Embryonic facial prominence (tissue), 1 donor: Measurements from ENCODE around the gene TPH2.

Experiments
- DNase-seq: peaks from one replicate; pipeline ENCODE4 v3.0.0-alpha.2; 2016; ENCODE audit errors: extremely low spot score

TPH2 gene

DNA sequence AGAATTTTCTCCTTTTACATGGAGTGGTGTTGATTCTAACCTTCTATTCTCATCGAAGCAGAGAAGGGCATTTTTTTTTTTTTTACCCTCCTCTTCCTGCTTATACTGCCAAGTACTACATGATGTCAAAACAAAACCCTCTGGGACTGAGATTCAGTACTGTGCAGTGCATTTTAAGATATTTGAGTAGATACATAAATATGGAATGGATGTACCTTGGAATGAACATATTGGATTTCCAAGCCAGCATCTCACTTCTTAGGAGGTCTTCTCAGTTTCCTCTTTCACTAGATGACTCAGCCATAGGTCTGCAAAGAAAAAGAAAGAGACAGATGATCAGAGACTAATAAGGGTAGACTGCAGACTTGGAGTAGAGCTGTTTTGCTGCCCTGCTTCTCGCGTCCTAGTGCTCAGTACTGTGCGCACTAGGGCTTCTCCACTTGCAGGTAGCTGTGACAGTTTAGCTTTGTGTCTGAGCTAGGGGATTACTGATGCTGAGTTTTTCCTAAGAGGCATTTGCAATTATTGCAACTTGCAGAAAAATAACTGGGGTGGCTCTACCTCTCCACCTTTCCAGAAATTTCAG is 20.4 kb downstream of the TPH2 start:
- no peak for DNase-seq

DNA sequence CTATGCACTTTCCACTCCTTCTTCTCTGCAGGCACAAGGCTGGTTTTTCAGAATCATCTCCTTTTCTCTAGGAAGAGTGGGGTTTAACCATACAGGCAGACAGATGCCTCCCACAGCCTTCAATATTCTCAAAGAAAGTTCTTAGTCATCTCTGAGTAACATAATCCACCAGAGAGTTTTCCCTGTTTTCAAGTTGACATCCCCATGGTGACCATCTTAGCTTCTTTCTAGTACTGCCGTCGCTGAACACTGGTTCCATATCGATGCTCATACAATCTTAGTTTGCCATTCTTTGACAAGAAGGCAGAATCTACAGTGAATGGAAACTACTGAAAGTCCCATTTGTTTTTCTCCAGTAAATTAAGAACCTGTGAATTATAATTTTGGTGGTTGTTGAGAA is 28.6 kb downstream of the TPH2 start:
- DNase-seq = no peak

DNA sequence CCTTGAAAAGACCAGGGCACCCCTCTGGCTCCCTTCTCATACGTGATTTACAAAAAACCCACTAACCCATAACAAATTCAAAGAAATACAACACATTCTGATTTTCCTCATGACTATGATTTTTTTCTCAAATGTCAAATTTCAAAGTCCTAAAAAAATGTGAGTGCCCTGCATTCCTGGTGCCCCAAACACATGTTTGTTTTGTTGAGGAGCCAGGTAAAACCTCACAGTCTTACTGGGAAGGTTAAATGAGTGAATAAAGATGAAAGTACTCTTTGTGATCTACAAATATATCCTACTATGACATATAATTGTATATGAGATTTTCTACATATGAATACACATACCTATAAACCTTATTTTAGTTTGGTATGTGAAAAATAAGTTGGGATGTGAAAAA is 30.7 kb downstream of the TPH2 start:
- DNase-seq = no peak

DNA sequence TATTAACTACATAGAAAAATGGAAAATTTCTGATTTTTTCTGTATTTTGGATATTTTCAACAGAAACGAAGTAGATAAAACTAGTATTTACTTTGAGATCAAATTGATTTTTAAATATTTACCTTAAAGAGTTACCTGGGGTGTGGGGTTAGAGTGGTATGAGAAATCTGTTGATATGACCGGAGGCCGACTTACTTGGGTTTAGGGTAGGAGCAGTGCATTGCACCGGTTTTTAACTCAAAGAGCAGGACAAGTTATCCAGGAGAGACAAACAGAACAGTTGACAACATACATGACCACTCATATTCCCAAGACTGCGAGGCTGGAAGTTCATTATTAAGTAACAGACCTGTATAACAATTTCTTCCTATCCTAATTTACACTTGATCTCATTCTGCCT is 31.4 kb downstream of the TPH2 start:
- no peak for DNase-seq

DNA sequence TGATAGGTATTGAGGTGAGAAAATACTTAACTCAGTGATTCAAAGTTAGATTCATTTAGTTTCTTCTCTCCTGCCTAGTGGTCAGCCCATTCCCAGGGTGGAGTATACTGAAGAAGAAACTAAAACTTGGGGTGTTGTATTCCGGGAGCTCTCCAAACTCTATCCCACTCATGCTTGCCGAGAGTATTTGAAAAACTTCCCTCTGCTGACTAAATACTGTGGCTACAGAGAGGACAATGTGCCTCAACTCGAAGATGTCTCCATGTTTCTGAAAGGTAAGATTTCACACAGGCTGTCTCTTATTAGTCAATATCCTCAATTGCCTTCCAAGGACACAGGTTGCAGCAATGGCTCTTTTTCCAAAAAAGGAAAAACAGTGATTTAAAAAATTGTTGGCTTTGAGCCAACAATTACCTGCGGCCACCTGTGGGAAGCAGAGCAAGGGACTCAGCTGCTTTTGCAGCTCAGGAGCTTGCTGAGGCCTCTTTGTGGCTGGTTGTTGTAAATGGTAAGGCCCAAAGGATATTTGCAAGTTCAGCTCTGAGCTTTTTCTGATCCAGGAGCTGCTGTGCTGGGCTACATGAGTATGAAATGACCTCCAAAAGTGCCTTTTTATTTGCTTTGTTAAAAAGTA is 33.9 kb downstream of the TPH2 start:
- DNase-seq = no peak

DNA sequence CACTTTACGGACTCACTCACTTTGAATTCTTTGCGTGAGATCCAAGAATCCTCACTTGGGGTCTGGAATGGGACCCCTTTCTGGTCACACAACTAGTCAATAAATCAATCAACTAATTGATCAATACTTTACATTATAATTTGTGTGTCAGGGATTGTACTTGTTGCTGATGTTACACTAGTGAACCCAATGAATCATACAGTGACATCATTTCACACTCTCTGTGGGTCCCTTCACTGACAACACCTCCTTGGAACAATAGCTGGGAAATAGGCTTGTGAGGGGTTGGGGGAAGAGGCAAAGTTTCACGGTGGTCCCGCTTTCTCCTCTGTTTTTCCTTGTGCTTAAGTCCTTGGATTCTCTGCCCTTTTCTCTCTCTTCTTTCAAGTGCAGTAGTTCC is 35.0 kb downstream of the TPH2 start:
- DNase-seq = no peak

DNA sequence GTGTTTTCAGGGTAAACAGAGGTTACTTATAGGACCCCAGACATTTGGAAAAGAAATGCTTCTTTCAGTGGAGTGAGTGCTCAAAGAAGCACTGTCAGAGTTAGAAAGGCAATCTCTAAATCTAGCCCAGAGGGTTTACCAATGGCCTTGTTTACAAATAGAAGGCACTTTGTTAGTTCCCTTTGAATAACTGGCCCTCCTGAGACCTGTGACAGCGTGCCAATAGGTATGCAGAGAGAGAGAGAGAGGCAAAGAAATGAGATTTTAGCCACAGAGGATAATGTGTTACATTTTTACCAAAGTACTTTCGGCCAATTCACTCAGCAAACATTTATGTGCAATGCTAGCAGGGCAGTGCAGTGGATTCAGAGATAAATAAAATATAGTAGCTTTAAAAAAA is 41.9 kb downstream of the TPH2 start:
- DNase-seq = no peak

DNA sequence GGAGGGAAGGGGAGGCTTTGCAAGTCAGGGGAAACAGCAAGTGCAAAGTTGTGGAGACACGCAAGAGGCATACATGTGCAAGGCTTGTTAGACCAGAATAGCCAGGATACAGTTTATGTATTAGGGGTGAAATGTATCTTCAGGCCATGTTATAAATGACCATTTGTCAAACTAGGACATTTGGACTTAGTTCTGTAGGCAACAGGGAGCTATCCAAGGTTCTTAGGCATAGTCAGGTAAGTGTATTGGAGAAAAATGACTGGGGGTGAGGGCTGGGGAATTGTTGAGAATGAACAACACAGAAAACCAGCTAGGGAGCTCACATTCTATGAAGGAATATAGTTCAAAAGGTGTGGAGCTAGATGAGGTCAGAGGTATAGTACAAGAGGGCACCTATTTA is 42.5 kb downstream of the TPH2 start:
- DNase-seq = no peak

DNA sequence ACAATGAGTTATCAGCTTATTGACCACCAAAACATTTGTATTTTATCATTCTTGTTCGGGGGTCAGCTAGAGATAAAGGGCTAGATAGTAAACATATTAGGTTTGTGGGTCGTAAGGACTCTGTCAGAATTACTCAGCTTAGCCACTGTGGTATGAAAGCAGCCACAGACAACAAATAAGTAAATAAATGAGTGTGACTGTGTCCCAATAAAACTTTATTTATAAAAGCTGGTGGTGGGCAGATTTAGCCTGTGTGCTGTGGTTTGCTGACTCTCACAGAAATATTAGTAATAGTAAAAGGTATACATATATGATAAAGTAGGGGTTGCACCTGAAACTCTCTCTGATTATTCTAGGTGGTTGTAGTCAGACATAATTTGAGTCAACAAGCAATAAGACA is 56.1 kb downstream of the TPH2 start:
- no peak for DNase-seq

DNA sequence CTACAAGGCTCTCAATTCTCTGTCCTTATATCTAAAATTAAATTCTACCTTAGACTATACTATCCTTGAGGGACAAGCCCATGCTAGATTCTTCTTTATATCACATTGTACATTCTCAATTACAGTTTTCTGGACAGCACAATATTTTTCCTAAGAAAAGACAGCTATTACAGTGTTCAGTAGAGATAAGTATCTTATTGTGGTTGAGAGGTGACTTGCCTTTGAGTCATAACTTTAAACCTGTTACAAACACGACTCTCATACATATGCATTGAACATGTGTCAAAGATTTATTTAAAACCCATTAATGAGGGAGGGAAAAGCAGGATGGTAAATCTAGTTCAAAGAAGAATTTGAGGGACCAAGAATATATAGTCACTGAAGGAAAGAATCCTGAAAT is 61.1 kb downstream of the TPH2 start:
- DNase-seq = no peak

DNA sequence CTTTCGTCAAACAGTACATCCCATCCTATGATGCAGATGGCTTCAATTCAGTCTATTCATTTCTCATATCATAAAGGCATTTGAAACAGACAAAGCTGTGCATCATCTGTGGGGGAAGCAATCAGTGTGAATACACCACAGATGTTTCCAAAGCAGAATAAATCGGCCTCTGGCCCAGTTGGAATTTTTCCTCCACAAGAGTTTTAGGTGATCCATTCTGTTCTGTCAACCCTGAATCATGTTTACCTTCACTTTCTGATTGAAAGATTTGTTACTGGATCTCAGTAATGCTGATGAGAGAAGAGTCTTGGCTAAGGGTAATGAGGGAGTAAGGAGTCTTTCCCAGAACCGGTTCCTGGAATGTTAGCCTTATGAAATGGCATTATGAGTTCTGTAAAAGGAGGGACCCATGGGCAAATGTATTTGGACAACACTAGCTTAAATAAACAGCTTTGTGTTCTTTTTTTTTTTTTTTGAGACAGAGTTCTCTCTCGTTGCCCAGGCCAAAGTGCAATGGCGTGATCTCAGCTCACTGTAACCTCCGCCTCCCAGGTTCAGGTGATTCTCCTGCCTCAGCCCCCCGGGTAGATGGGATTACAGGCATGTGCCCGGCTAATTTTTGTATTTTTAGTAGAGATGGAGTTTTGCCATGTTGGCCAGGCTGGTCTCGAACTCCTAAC is 62.5 kb downstream of the TPH2 start:
- no peak for DNase-seq

DNA sequence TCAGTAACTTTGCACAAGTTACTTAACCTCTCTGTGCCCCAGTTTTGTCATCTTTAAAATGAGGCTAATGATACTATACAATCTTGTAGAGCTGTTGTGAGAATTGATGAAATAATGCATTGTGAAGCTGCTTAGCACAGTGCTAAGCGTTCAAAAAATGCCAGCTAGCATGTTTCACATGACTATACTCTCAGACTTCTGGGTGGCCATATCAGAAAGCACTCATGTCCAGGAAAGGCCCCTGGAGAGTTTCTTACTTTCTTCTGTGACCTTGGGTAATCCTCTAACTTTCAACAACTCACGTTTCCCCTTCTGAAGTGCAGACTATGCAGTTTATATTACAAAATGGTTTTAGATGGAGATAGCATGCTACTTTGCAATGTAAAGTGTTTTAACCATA is 68.1 kb downstream of the TPH2 start:
- no peak for DNase-seq

DNA sequence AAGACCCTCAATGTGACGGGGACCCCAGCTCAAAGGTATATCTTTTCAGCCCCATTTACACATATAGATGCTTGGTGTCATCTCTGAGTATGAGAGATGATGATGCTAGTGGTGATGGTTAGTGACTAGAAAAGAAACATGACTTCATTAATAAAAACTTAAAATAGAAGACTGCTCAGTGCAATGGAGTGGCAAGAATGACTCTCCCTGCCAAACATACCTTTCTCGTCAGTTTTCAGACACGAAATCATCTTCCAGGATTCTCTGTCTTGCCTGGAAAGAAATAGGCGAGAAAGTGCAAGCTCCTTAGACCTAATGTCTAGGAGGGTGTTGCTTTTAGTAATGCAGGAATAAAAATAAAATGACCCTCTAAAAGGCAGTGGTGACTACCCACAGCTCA is 71.7 kb downstream of the TPH2 start:
- no peak for DNase-seq

DNA sequence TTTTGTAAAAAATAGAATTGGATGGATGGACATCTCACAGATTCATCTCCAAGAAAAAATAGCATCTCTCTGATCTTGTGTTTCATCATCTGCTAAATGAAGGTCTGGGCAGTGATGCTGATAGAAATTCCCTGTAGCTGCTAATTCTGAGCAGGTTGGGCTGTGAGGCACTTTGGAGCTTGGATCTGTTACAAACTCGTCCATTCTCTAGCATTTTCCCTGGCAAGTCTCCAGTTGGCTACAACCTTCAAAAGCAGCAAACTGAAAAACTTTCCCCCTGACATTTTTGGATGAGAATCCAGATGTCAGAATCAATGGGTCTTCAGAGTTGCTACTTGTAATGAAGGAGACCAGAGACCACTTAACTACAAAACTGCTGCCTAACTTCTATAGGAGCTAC is 72.7 kb downstream of the TPH2 start:
- DNase-seq = peak; percentile 14

DNA sequence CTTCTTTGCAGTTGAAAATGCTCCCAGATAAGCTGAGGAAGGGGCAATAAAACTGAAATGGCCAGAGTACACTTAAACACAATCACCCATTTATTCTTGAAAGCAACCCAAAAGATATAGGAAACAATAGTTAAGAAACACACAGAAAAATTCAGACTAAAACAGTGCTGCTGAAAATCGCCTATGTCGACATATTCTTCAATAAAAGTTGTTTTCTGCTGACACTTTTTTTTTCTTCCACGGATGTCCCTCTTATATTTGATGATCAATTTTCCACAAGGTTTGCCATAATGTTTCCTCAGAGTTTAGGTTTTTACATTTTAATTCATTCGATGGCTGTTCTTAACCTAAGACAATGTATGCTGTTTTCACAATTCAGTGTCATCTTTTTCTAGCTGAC is 74.2 kb downstream of the TPH2 start:
- DNase-seq = no peak

DNA sequence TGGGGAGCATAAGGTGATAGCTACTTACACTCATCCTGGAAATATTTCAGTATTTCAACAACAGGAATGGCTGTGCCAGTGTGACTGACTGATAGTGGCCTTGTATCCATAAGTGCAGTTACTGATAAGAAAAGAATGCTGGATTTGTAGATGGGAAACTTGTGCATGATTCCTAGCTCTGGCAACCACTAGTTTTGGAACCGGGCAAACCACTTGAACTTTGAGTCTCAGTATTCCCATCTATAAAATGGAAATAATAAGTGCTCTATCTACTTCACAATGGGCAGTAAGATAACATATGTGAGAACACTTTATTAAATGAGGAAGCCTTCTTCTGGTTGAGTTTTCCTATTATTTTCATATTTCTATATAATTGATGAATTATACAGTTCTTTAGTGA is 77.2 kb downstream of the TPH2 start:
- no peak for DNase-seq

DNA sequence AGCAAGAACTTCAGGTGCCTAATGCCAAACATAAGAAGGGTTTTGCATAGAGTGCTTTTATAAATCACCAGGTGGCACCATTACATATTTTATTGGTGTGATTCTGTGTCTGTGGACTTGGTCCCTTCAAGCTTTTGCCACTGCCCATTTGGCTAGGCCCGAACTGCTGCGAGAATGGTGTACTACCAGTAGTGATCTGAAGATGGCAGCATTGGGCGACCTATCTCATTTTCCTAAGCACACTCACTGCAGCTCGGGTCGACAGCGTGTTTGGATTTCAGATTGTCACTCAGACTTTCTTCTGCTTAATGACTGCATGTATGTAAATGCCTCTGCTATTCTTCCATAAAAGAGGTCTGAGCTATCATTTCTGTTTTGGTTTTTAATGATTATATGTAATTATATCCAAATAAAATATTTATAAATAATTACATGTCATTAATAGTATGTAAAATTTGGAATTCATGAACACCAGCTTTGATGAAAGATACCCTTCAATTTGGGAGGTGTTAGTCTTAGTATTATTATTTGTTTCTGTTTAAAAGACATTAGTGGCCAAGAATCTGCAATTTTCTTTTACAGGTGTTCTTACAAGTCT is 78.5 kb downstream of the TPH2 start:
- peak; percentile 74 for DNase-seq

DNA sequence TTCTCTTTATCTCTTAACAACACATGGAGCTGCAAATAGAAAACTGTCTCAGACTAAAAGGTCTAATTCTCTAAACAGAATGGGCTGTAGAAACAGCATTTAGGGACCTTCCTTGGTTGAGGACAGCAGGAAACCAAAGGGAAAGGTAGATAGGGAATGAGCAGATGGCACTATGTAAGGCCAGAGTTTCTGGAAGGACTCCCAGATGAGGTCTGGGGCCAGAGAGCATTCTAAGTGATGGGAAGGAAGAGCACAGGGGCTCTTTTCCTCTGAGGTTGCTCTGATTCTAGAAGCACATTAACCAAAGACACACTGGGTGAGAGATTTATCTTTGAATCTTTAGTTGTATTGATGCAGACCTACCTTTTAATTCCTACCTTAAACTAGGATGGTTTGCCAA is 79.4 kb downstream of the TPH2 start:
- DNase-seq = no peak

DNA sequence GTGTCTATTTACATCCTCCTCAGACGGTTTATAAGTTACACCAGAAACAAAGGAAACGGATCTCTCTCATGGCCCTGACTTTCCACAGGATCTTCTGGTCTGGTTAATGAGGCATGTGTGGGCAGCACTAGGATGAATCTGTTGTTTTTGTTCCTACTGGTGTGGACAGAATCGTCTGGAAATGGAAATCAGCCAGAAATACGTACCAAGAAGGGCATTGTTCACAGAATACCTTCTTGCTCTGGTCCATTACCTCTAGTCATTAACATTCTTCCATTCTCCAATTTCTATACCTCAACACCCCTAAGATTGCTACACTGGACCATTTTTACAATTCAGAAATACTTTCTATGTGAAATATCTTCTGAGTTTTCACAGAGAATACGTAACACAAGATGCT is 86.0 kb downstream of the TPH2 start:
- DNase-seq = no peak

DNA sequence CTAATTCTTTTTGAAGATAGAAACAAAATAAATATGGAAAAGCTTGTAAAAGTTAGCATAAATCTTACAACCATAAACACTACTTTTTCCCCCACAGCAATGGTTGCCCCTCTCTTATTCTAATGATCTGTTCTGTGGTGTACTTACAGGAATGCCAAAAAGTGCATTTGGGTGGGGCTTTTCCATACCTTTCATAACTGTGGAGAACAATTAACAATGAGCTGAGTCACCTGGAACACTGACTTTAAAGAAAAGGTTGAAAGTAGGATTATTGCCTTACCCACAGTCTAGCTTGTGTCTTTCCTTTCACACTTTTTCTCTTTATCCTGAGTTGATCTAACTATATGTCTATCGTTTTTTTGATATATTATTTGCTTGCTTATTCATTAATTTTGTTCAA is 86.9 kb downstream of the TPH2 start:
- DNase-seq = no peak

DNA sequence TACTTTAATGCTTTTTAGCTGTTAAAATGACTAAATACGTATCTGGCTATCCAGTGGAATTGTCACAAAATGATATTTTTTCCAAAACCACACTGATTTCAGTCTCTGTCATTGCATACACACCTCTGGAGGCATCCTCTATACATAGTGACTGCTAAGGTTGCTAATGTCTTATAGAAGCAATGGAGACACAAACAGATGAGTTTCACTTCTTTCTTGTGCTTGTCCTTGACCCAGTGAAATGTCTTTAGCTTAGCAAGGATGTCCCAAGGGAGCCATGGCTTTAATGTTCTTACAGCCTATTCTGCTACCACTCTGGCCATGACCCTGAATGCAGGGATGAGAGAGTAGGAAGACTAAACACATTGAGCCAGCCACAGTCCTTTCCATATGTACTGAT is 90.3 kb downstream of the TPH2 start:
- no peak for DNase-seq

DNA sequence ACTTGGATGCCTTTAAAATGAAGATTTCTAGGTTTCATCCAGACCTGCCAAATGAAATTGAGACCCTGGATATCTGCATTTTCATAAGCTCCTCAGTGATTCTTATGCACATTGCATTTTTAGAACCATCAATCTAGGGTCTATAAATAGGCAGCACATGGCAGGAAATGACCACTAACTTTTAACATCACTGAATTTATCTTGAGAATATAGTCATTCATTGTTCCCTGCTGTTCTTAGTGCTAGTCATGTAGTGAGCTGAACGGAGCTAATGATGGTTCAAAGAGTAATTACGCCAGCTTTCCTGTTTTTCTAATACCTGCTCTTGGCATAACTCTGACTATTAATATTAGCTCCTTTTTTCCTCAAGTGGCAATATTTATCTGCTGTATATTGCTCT is 91.6 kb downstream of the TPH2 start:
- no peak for DNase-seq

DNA sequence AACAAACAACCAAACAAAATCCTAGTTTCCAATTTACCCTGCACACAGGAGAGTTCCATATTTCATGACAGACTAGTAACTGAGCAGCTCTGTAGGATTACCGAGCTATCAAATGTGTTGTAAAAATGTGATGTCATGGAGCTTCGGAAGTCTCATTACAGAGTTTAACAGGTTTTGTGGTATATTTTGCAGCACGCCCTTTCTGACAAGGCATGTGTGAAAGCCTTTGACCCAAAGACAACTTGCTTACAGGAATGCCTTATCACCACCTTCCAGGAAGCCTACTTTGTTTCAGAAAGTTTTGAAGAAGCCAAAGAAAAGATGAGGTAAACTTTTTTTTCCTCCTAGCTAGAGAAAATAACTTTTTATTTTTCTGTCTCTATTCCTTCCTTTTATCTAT is 92.4 kb downstream of the TPH2 start:
- no peak for DNase-seq
